GM10266 (cell line): ENCODE results near the gene FAM83D.
A peak's percentile ranks its signal among the peaks of the same experiment; 100 is the strongest.
"Not testable (repeated sequence)": the region's sequence is repeated elsewhere in the genome, so short reads cannot be mapped to it uniquely, and the experiment has no call there.

ENCODE experiments used
- DNase-seq: peaks from one replicate; pipeline ENCODE4 v3.0.0; 2012; ENCODE audit errors: extremely low spot score
- TF ChIP-seq, protein P1 (sequence below): IDR thresholded peaks from 2 replicates; pipeline ENCODE4 v1.5.1; 2012; ENCODE audit warnings: mild to moderate bottlenecking, low read depth; ENCODE audit not compliant: control insufficient read depth, insufficient read depth; ENCODE audit errors: missing control alignments

Gene FAM83D

DNA sequence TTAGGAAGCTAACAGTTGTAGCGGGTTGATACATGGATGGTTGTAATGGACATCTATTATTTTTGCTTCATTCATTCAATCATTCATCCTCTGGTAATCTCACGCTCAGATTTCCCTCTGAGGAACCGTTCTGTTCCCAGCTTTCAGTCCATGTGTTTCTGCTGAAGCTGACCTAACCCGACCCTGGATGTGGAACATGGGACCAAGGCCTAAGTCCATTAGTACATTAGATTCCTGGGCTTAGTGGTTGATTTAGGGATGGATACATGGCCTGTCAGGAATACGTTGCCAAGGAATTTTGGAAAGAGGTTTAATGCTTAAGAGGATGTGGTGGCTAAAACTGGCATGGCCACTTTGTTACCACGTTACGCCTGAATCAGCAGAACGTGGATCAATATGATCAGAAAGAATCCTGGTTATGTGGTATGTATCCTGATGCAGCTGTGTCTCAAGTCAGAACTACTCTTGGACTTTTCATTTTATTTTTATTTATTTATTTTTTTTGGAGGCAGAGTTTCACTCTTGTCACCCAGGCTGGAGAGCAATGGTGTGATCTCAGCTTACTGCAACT, 31.8 kb downstream of the FAM83D start:
- no peak for DNase-seq
- TF ChIP-seq, protein P1, sequence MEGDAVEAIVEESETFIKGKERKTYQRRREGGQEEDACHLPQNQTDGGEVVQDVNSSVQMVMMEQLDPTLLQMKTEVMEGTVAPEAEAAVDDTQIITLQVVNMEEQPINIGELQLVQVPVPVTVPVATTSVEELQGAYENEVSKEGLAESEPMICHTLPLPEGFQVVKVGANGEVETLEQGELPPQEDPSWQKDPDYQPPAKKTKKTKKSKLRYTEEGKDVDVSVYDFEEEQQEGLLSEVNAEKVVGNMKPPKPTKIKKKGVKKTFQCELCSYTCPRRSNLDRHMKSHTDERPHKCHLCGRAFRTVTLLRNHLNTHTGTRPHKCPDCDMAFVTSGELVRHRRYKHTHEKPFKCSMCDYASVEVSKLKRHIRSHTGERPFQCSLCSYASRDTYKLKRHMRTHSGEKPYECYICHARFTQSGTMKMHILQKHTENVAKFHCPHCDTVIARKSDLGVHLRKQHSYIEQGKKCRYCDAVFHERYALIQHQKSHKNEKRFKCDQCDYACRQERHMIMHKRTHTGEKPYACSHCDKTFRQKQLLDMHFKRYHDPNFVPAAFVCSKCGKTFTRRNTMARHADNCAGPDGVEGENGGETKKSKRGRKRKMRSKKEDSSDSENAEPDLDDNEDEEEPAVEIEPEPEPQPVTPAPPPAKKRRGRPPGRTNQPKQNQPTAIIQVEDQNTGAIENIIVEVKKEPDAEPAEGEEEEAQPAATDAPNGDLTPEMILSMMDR: no peak

DNA sequence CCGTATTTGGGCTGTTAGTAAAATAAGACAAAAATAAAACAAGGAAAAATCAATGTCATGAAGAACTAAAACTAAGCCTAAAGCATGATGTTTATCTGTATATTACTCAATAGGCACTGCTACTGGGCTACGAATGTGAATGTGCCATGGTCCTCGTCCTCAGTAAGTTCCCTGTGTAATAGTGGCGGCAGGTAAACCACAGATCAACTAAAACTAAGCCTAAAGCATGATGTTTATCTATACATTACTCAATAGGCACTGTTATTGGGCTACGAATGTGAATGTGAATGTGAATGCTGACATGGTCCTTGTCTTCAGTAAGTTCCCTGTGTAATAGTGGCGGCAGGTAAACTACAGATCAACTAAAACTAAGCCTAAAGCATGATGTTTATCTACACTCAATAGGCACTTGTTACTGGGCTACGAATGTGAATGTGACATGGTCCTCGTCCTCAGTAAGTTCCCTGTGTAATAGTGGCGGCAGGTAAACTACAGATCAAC, 34.0 kb downstream of the FAM83D start:
- DNase-seq: not testable (repeated sequence)

DNA sequence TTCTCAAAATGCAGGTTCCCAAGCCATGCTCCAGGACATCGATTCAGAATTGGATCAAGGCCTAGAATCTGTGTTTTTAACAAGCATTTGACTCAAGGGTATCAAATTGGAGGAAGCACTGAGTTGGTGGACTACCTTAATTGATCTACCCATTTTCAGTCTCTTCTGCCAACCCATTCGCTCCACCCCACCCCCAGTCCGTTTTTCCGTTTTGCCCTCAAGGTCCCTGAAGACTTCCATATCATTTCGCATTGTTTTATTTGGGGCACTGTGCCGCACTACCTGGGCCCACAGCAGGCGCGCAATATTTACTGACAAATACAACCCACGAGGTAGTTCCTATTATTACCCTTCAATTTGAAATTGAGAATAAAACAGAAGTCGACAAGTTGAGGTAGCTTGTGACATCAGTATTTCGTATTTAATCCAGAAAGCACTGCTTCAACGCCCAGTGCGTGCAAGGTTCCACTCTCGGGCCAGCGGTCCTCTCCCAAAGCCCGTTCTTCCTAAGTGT, 35.4 kb downstream of the FAM83D start:
- DNase-seq: no peak

DNA sequence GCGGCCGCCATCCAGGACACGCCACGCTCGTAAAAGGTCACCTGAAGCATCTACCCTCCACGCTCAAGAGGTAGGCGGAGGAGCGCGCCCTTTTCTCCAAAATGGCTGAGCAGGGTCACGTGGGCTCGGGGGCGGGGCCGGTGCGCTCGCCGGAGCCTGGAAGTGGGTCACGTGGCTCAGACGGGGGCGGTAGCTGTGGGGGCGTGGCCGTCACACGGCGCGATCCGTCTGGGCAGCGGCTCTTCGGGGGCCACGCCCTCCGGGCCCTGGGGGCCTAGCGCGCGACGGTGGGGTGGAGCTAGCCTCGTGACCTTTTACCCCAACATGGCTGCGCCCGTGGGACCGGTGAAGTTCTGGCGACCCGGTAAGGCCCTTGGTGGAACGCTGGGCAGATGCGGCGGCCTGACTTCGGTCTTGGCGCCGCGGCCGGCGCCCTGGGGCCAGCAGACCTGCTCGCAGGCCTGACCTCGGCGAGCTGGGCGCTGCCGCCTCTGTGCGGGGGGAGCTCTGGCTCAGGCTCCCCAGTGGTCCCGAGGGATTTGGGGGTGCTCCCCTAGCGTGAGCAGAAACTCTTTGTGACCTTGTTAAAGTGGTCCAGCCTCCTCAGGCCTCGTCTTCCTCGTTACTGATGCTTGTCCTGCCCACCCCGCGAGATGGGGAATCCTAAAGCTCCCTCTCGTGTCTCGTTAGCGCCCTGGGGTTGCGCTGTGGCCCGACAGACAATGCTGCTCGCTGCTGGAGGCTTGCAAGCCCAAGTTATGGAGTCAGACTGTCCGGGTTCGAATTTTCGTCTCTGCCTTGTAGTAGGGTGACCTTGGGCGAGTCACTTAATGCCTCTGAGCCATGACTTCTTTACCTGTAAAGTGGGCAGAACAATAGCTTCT, 36.1 kb downstream of the FAM83D start, which contains the start of gene DHX35:
DHX35 (plus strand) TSS at position 301 of the 884 bp plus-strand sequence; CDS start at position 325, 24 bp downstream.
- TF ChIP-seq, protein P1: peak; percentile 65
- peak; percentile 98 for DNase-seq

More for the DNA sequence above, 35.4 kb downstream of the FAM83D start:
- TF ChIP-seq, protein P1: no peak

DNA sequence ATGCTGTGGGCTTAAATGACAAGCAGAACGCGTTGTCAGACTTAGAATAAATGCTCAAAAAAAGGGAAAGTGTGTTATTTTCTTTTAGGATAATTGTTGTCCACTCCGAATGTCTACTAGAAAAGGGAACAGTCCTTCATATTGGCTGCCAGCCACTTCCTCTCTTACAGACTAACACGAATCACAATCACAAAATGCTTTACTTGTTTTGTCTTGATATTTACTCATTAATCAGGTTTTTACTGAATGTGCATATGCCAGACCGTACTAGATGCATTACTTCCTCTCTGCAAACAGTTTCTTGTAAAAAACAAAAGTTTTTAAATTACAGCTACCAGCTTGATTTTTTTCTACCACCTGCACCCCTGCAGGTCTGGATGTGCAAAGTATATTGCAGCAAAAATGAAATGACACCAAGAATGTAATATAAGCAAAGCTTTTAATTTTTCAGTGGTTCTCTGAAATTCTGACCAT, 36.7 kb downstream of the FAM83D start:
- TF ChIP-seq, protein P1: no peak
- DNase-seq: no peak

DNA sequence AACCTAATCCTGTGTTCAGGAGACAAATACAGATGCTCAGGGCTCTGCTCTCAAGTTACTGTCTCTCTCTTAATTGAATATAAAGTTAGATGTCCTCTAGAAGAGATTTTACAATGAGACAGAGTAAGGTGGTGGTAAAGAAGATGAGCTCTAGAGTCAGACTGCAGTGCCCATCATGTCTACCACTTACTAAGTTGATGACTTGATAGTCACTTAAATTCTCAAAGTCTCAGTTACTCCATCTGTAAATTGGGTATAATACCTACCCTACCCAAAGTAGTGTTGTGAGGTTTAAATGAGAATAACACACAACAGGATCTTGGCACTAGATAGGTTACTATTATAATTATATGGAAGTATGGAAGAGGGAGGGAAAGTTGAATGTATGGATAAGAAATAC, 37.5 kb downstream of the FAM83D start:
- DNase-seq: no peak
- TF ChIP-seq, protein P1: no peak

DNA sequence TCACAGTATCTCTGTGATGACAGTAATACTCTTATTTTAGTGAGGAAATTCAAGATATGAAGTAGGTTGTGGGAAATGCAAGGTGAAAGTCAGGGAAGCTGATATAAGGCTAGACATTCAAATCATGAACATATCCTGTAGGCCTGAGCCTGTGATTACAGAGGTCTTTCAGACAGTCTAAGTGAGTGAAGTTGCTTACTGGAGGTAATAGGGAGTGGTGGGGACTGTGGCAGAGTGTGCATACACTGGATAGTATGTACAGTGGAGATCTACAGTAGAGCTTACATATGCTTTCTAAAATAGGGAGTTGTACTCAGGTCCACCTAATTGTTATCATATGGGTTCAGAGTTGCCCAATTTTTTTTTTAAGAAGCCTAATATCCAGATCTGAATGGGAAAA, 39.0 kb downstream of the FAM83D start:
- TF ChIP-seq, protein P1: no peak

More for the DNA sequence above, 39.0 kb downstream of the FAM83D start:
- no peak for DNase-seq
